GM12878 (cell line): ENCODE measurements around the gene KIFC1. TPM values are rescaled to one million over a fixed set of nuclear protein-coding genes. Genes with fewer than 3 reads are reported as not detected.
A peak's percentile ranks its signal among the peaks of the same experiment; 100 is the strongest.

Experiments used
- ATAC-seq: fragments of 200-7000 bp; cut with Tn5 transposase; 3 replicates; pipeline ENCODE4 v1.9.1; 2020; ENCODE audit warnings: mild to moderate bottlenecking, moderate library complexity
- BruUV-seq: library from RNA; stranded (reverse); fragments of 400-500 nt; replicated peaks from 2 replicates; lab custom pipeline; 2021; lab: Mats Ljungman, UMichigan
- CTCF ChIA-PET: fragments of 300-600 bp; sonication (Branson Sonifier 250); formaldehyde crosslinking; extraction: SDS; loops from one replicate; lab custom pipeline; 2021; ENCODE audit warnings: inconsistent platforms; lab: Yijun Ruan, JAX
- POLR2A ChIA-PET: fragments of 350-600 bp; formaldehyde crosslinking; extraction: SDS; loops from one replicate; lab custom pipeline; 2021; ENCODE audit warnings: inconsistent platforms; lab: Charles Lee
- RAD21 ChIA-PET: fragments of 300-600 bp; sonication (Branson Sonifier 250); formaldehyde crosslinking; loops from one replicate; lab custom pipeline; 2023; ENCODE audit warnings: antibody characterized with exemption; ENCODE audit not compliant: unreplicated experiment; lab: Charles Lee
- SMC1A ChIA-PET: fragments of 300-600 bp; sonication (Branson Sonifier 250); formaldehyde crosslinking; loops from one replicate; lab custom pipeline; 2023; ENCODE audit not compliant: unreplicated experiment, uncharacterized antibody; lab: Charles Lee
- DNase-seq: peaks from one replicate; pipeline ENCODE4 v3.0.0-alpha.2; 2011; ENCODE audit warnings: low read depth, low spot score
- FAIRE-seq: peaks from 3 replicates; lab custom pipeline; 2011; peaks lifted over from hg19 to GRCh38; lab: Jason Lieb, UNC
- H2AFZ ChIP-seq: 2 replicates; pipeline ENCODE4 v1.6.0; 2011; ENCODE audit warnings: low read depth, low read length, control low read depth; ENCODE audit not compliant: control insufficient read depth
- H3K27ac ChIP-seq: 2 replicates; pipeline ENCODE4 v1.5.1; 2011; ENCODE audit warnings: control low read depth; ENCODE audit not compliant: control insufficient read depth, insufficient read depth
- H3K27me3 ChIP-seq, 2 experiments: replicated peaks in 1 of 2; 2 replicates each; pipeline versions ENCODE4 v1.6.0 to v1.6.1; 2011; ENCODE audit warnings: low read length in 1 of 2; ENCODE audit not compliant: control insufficient read depth in 2 of 2, insufficient read depth in 2 of 2
- H3K36me3 ChIP-seq, 2 experiments: 2 replicates each; pipeline ENCODE4 v1.5.1; 2011; ENCODE audit warnings: low read length in 1 of 2; ENCODE audit not compliant: control insufficient read depth in 2 of 2, insufficient read depth in 2 of 2
- H3K4me1 ChIP-seq: 2 replicates; pipeline ENCODE4 v1.6.1; 2011; ENCODE audit warnings: mild to moderate bottlenecking, low read length, moderate library complexity, mixed read lengths; ENCODE audit not compliant: control insufficient read depth, insufficient read depth
- H3K4me2 ChIP-seq: 2 replicates; pipeline ENCODE4 v1.6.0; 2011; ENCODE audit warnings: control low read depth; ENCODE audit not compliant: control insufficient read depth, insufficient read depth
- H3K4me3 ChIP-seq: fragments of 200-600 bp; sonication (generic); 2 replicates; pipeline ENCODE4 v1.5.1; 2016
- H3K79me2 ChIP-seq: 2 replicates; pipeline ENCODE4 v1.6.0; 2011; ENCODE audit warnings: low read length; ENCODE audit not compliant: control insufficient read depth, insufficient read depth
- H3K9ac ChIP-seq: 2 replicates; pipeline ENCODE4 v1.8.0; 2011; ENCODE audit warnings: low read length, control low read depth, mixed read lengths; ENCODE audit not compliant: control insufficient read depth, insufficient read depth
- H3K9me3 ChIP-seq: replicated peaks from 3 replicates; pipeline ENCODE4 v1.5.1; 2011; ENCODE audit warnings: mild to moderate bottlenecking, low read length; ENCODE audit not compliant: control insufficient read depth, insufficient read depth
- H4K20me1 ChIP-seq: 2 replicates; pipeline ENCODE4 v1.6.0; 2011; ENCODE audit not compliant: control insufficient read depth, insufficient read depth
- BRCA1 ChIP-seq: IDR thresholded peaks from 2 replicates; pipeline ENCODE4 v1.6.1; 2011; ENCODE audit warnings: low read depth, low read length, improper control_type of control experiment
- EGR1 ChIP-seq, 2 experiments: IDR thresholded peaks; 1 replicate in 1 of 2; 2 replicates in 1 of 2; pipeline ENCODE4 v1.6.1; 2011 to 2012; ENCODE audit warnings: low read depth in 2 of 2, low read length in 2 of 2, borderline replicate concordance in 1 of 2, mild to moderate bottlenecking in 1 of 2, moderate library complexity in 1 of 2
- FOS ChIP-seq: IDR thresholded peaks from 3 replicates; pipeline ENCODE4 v1.6.1; 2011; ENCODE audit warnings: borderline replicate concordance; ENCODE audit not compliant: insufficient read length; ENCODE audit errors: extremely low read depth
- FOXK2 ChIP-seq: fragments of 450-650 bp; IDR thresholded peaks from 2 replicates; pipeline ENCODE4 v1.6.1; 2017; ENCODE audit warnings: mild to moderate bottlenecking, moderate library complexity
- KLF5 ChIP-seq: fragments of 450-650 bp; IDR thresholded peaks from 2 replicates; pipeline ENCODE4 v1.6.1; 2014; ENCODE audit warnings: mild to moderate bottlenecking; ENCODE audit not compliant: partially characterized antibody
- PAX8 ChIP-seq: fragments of 450-650 bp; IDR thresholded peaks from 2 replicates; pipeline ENCODE4 v1.6.1; 2017; ENCODE audit warnings: mild to moderate bottlenecking, moderate library complexity
- PBX3 ChIP-seq: IDR thresholded peaks from 2 replicates; pipeline ENCODE4 v1.6.1; 2011; ENCODE audit warnings: mild to moderate bottlenecking, low read depth, low read length, moderate library complexity; ENCODE audit not compliant: insufficient replicate concordance
- RCOR1 ChIP-seq: conservative IDR thresholded peaks from 2 replicates; pipeline ENCODE4 v1.6.1; 2012; ENCODE audit warnings: low read depth, low read length, improper control_type of control experiment
- RELA ChIP-seq: fragments of 450-650 bp; IDR thresholded peaks from 2 replicates; pipeline ENCODE4 v1.8.0; 2014; ENCODE audit warnings: borderline replicate concordance; ENCODE audit not compliant: partially characterized antibody
- RUNX3 ChIP-seq: IDR thresholded peaks from 2 replicates; pipeline ENCODE4 v1.6.1; 2012; ENCODE audit warnings: low read length, inconsistent platforms
- SIN3A ChIP-seq: IDR thresholded peaks from 2 replicates; pipeline ENCODE4 v1.6.1; 2012; ENCODE audit warnings: low read depth, low read length, improper control_type of control experiment
- SRF ChIP-seq, 2 experiments: IDR thresholded peaks; 2 replicates each; pipeline ENCODE4 v1.6.1; 2011; ENCODE audit warnings: low read depth in 2 of 2, low read length in 2 of 2, mild to moderate bottlenecking in 1 of 2, moderate library complexity in 1 of 2
- YY1 ChIP-seq: IDR thresholded peaks from 2 replicates; pipeline ENCODE4 v1.6.1; 2011; ENCODE audit warnings: low read depth, mild to moderate bottlenecking, low read length
- ZBTB11 ChIP-seq: fragments of 450-650 bp; formaldehyde crosslinking; IDR thresholded peaks from 2 replicates; pipeline ENCODE4 v1.5.0; 2022; ENCODE audit warnings: mild to moderate bottlenecking, missing genetic modification characterization
- WGBS: methylation state at CpG from one replicate; pipeline ENCODE4 v1.1.6; 2016; ENCODE audit warnings: low lambda C conversion rate; ENCODE audit not compliant: insufficient replicate concordance, insufficient coverage; ENCODE audit errors: missing lambda C conversion rate; 5-methylcytosine and 5-hydroxymethylcytosine counted together
- in situ Hi-C: fragments of 300-500 bp; cut with MboI; formaldehyde crosslinking; loops from 9 replicates; pipeline ENCODE4 v1.14.3; 2018; ENCODE audit warnings: mixed read lengths
- intact Hi-C: fragments of 100-400 bp; cut with micrococcal nuclease; formaldehyde crosslinking; loops from one replicate; pipeline ENCODE4 v1.14.2; 2022; ENCODE audit not compliant: unreplicated experiment
- polyA plus RNA-seq, 11 experiments: library from polyadenylated mRNA; depleted of rRNA in 4 of 11; unstranded in 6 of 11; stranded (reverse) in 5 of 11; fragments of >200 nt; fragmentation: Nextera tagmentation in 4 of 11; fragmentation: Illumina TruSeq in 1 of 11; extraction: Ambion mirVana in 4 of 11; extraction: Trizol in 1 of 11; gene quantifications; 1 replicate in 1 of 11; 2 replicates in 10 of 11; pipeline versions ENCODE4 v1.2.1 to v1.2.3, GENCODE V29; 2011 to 2016; ENCODE audit warnings: inconsistent platforms in 2 of 11, missing spikeins in 2 of 11, low read depth in 1 of 11
- total RNA-seq, 4 experiments: library from RNA; depleted of rRNA in 3 of 4; stranded (reverse); fragments of >200 nt in 3 of 4; fragmentation: Illumina TruSeq in 1 of 4; extraction: Trizol in 1 of 4; gene quantifications; 2 replicates each; pipeline versions ENCODE4 v1.2.1 to v1.2.3, GENCODE V29; 2013 to 2021
- TF ChIP-seq, protein P1 (sequence below): IDR thresholded peaks from 2 replicates; pipeline ENCODE4 v1.6.1; 2012; ENCODE audit warnings: mild to moderate bottlenecking, low read depth, low read length

The KIFC1 gene
- total and polyA plus RNA-seq, 10 of the 15 experiments (the other 5 are each of a cell fraction or from before 2014, with no cell fraction given) = 1.8 to 87.4 (median 54.4) TPM

DNA sequence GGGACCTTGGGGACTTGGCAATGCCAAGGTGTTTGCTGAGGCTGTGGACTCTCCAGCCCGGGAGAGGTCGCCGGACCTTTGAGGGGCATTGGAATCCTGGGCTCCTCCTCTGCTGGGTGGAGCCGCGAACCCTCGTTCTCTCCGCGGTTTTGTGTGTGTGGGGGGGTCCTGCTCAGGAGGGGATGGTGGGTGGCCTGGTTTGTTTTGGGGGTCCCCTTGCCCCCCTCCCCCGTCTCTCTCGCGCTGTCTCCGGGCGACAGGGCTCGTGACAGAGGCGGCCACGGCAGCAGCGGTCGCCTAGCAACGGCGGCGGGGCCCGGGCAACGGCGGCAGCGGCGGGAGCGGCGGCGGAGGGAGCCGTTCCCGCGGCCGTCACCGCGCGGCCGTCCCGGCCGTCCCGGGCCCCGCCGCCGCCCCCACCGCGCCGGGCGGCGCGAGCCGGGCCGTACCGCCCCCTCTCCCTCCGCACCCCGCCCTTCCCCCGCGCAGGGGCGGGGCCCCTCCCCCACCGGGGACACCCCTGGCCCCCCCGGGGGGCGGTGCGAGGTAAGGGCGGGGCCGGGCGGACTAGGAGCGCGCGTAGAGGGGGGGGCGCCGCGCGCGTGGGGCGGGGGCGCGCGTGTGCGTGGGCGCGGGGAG lies 36.1 kb downstream of the KIFC1 start:
- Histone ChIP-seq H3K79me2 (peaks cover 6% of the 10 kb centered on the region), H3K9ac (no peak overlapping the region; the same call in 1 of the 2 replicates), H3K36me3 (no peaks in the 10 kb centered on the region), H3K4me1 (peaks cover 54% of the 10 kb centered on the region), H3K9me3 (no peaks in the 10 kb centered on the region), H3K27me3 (no peaks in the 10 kb centered on the region; a peak in 2 of 4 replicates), H3K27ac (no peak overlapping the region), H4K20me1 (no peaks in the 10 kb centered on the region), H2AFZ (no peak overlapping the region), H3K4me3 (peak overlapping the region; percentile 75), H3K4me2 (peak overlapping the region; percentile 77)
- ChIA-PET SMC1A (no interaction called here), RAD21 (interaction anchor here (1.3 kb wide), 1 partner anchor 27 kb away, joined by 5 read pairs; the partner anchor contains the start of gene ZBTB9), CTCF (no interaction called here), POLR2A (interaction anchor here (1.8 kb wide), 1 partner anchor 17 kb away, joined by 6 read pairs; the partner anchor contains the start of gene PHF1)
- WGBS = 0% methylated on average over 29 of the region's 79 CpGs
- intact Hi-C loops = loop anchor here (1.0 to 2.0 kb wide), 2 partner anchors 37 to 144 kb away; partner anchors contain the start of gene KIFC1
- ATAC-seq (no peak), FAIRE-seq (no peak), DNase-seq (no peak)
- BruUV-seq = no TSS peak
- in situ Hi-C loops = no loop called here
- TF ChIP-seq SRF (IDR thresholded peaks at IDR 0.05; ENCODE audit: low read depth in 2 of 2, low read length in 2 of 2) = no peak
- TF ChIP-seq SIN3A = no peak
- TF ChIP-seq EGR1 (IDR thresholded peaks at IDR 0.05; ENCODE audit: borderline replicate concordance in 1 of 2, low read depth in 2 of 2, low read length in 2 of 2) = peak in 1 of 2 experiments; percentile 70; a peak in 2 of 3 replicates
- TF ChIP-seq KLF5 = no peak
- no peak for TF ChIP-seq ZBTB11 (CRISPR knock-in tag)
- no peak for TF ChIP-seq PAX8
- TF ChIP-seq PBX3 = no peak
- no peak for TF ChIP-seq RUNX3
- TF ChIP-seq BRCA1 = no peak
- no peak for TF ChIP-seq FOS
- no peak for TF ChIP-seq RELA
- TF ChIP-seq YY1 = no peak
- TF ChIP-seq FOXK2 = no peak
- no peak for TF ChIP-seq RCOR1
- TF ChIP-seq, protein P1, sequence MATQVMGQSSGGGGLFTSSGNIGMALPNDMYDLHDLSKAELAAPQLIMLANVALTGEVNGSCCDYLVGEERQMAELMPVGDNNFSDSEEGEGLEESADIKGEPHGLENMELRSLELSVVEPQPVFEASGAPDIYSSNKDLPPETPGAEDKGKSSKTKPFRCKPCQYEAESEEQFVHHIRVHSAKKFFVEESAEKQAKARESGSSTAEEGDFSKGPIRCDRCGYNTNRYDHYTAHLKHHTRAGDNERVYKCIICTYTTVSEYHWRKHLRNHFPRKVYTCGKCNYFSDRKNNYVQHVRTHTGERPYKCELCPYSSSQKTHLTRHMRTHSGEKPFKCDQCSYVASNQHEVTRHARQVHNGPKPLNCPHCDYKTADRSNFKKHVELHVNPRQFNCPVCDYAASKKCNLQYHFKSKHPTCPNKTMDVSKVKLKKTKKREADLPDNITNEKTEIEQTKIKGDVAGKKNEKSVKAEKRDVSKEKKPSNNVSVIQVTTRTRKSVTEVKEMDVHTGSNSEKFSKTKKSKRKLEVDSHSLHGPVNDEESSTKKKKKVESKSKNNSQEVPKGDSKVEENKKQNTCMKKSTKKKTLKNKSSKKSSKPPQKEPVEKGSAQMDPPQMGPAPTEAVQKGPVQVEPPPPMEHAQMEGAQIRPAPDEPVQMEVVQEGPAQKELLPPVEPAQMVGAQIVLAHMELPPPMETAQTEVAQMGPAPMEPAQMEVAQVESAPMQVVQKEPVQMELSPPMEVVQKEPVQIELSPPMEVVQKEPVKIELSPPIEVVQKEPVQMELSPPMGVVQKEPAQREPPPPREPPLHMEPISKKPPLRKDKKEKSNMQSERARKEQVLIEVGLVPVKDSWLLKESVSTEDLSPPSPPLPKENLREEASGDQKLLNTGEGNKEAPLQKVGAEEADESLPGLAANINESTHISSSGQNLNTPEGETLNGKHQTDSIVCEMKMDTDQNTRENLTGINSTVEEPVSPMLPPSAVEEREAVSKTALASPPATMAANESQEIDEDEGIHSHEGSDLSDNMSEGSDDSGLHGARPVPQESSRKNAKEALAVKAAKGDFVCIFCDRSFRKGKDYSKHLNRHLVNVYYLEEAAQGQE = no peak
